ENCODE results near the gene TCF19.
"Not testable (repeated sequence)": the region's sequence is repeated elsewhere in the genome, so short reads cannot be mapped to it uniquely, and the experiment has no call there.

Gene TCF19

GRCh38 chr6:31162463-31163165 is 4.2 kb downstream of the TCF19 start:
- DNase-seq = no peak

- DNase-seq = no peak
Measured at GRCh38 chr6:31163922-31164321, 5.5 kb downstream of the TCF19 start.

- not testable (repeated sequence) for DNase-seq
Measured at GRCh38 chr6:31164475-31165063, 6.2 kb downstream of the TCF19 start.

GRCh38 chr6:31165064-31165832 is 6.9 kb downstream of the TCF19 start:
- not testable (repeated sequence) for DNase-seq

DNA sequence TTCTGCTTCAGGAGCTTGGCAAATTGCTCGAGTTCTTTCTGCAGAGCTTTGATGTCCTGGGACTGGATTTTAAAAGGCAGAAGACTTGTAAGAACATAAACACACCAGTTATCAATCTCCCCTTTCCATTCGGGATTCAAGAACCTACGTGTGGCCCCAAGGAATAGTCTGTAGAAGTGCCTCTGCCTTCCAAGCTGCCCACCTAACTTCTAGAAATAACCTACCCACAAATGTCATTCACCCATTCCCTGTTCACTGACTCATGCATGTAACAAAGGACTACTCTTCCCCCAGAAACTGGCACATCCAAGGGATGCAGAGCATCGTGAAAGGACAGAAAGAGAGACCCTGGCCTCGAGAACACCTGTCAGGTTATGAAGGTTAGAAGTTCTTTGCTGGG is 7.6 kb downstream of the TCF19 start:
- no peak for DNase-seq

DNA sequence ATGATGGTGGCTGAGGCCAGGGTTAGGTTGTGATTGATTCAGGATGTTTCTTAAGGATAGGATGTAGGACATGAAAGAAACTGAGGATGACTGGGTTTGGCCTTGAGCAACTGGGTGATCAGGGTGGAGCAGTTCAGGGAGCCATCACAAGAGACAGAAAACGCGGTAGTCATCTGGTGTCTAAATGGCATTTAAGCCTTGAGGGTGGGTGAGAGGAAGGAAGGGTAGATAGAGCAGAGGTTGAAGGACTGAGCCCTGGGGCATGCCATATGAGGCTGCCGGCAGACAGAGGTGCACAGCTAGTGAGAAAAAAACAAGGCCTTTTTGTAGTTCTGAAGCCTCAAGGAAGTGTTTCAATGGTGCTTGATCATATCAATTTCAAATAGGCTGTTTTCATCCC is 10.2 kb downstream of the TCF19 start:
- no peak for DNase-seq

DNA sequence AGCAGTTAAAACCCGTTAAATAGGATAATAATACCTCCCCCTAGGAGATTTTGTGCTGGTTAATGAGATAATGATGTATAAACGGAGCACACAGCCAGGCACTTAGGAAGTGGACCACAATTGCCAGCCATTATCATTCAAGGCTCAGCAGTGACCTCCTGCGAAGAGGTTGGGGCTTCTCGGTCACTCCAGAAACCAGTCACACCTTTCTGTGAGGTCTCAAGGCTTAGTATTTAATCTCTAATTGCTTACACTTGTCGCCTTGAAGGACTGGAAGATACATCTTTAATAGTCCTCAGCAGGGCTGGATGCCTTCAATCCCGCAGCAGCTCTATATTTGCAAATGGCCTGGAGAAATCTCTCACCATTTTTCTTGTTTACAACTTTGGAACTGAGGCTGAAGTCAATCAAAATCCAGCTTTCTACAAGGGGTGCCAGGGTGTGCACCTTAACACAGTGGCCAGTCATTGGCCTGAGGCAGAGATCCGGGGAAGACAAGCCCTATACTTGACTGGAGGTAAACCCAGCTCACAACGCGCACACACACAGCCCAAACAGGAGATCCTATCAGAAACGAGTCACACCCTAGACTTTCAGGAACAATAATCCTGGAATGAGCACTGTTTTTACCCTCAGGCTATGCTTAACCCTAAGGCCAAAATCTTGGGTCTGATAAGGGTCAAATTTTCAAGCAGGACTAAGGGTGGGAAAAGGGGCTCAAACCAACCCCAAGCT is 10.9 kb downstream of the TCF19 start:
- no peak for DNase-seq

- DNase-seq = not testable (repeated sequence)
Measured at GRCh38 chr6:31169858-31170599, 11.6 kb downstream of the TCF19 start.

DNA sequence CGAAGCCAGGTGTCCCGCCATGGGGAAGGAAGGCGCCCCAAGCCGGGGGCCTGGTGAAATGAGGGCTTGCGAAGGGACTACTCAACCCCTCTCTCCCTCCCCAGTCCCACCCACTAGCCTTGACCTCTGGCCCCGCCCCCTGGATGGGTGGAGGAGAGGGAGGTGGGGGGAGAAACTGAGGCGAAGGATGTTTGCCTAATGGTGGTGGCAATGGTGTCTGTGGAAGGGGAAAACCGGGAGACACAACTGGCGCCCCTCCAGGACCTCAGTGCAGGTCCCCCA is 12.2 kb downstream of the TCF19 start, which contains the start of gene POU5F1:
TSS of gene POU5F1 (minus strand) at position 83 of the 282 bp plus-strand sequence. CDS start at position 21, 62 bp downstream.
- DNase-seq = no peak

- DNase-seq = no peak
Measured at GRCh38 chr6:31170987-31171671, 12.7 kb downstream of the TCF19 start.

DNA sequence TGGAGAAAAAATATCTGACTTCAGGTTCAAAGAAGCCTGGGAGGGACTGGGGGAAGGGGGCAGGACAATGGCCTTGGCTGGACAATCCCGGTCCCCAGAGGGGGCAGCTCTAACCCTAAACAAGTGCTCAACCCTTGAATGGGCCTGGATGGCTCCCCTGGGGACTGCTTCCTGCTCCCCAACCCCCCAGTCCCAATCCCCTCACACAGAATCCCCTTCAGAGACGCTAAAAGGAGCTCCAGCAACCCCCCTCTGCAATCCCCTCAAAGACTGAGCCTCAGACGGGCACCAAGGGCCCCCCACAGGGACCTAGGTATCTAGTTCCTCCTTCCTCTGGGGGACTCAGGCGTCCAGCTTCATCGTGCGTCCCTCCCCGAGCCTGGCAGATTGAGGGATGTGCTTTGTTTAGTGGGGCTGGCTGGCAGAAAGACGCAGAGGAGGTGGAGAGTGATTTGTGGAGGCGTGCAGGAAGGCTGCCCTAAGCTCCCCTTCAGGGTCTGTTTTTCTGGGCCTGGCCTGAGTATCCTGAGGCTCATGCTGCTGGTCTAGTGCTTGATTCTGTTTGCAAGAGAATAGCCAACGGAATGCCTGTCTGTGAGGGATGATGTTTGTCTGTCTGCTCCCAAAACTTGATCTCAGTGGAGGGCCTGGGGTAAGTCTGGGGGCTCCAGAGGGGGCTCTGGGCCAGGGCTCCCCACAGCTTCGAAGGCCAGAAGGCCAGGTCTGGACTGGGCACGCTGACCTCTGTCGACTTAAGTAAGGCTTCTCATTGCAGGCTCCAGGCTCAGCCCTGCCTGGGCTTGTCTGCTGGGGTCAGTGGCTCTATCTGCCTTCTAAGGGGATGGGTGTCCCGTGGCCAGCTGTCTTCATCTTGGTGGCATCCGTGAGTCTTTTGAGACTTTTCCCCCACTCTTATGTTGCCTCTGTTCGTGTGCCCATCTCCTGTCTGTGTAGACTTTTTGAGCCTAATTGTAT is 13.8 kb downstream of the TCF19 start:
- no peak for DNase-seq

GRCh38 chr6:31172973-31173384 is 14.6 kb downstream of the TCF19 start:
- no peak for DNase-seq

DNA sequence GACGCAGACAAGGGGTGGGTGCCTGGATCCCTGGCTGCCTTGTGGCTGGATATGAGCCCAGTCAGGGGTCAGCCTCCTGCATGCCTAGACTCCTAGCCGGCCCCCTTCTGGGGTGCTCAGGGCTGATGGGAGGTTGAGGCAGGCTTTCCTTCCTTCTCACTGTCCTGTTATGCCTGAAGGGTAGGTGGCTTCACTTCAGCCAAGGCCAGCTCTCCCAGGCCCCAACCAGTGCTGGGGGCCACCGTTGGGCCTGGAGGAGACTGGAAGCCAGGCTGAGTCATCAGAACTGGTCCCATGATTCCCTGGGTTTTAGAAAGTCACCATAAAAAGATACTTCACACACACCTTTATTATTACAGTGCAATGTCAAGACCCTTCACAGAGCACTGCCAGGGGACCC is 15.0 kb downstream of the TCF19 start:
- DNase-seq = no peak

DNA sequence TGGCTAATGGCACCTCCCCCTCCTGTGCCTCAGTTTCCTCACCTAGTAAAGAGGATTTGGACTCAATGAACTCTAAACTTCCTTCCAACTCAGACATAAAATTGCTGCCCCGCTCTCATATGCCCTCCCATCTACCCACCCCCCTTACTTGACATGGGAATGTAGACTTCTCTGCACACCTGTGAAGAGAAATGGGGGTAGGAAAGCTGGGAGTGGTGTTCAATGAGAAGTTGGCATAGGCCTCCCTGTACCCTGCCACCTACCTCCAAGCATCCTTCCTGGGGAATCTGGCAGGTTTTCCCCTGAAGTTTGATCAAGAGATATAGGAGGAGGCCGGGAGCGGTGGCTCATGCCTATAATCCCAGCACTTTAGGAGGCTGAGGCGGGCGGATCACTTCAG is 16.0 kb downstream of the TCF19 start:
- no peak for DNase-seq

DNA sequence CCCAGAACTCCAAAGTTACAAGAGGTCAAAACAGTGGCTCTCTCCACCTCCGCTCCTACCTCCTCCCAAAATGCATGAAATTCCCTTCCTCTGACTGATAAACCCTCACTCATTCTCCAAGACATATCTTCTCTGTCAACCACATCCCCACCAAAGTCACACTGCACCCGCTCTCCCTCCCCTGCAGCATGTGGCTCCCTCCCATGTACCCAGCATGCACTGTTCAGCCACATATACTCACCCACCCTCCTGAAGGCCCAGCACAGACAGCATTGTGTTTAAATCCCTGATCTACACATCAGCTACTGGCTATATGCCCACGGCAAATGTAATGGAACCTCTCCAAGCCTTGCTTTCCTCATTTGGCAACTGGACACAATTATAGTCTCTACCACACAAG is 17.6 kb downstream of the TCF19 start:
- no peak for DNase-seq

GRCh38 chr6:31178143-31179041 is 20.0 kb downstream of the TCF19 start:
- no peak for DNase-seq

DNA sequence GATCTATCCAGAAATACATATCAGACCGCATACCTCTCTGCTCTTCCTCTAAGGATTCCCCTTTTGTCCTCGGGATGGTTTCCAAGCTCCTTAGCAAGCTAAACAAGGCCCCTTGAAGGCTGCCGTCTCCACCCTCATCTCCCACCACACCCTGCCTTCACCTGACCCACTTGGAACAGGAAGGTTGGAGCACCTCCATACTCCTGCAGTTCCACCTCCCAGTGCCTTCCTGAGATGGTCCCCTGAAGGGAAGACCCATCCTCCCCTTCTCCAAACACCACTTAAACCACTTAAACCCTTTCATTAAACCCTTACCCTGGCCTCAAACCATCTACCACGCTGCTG is 20.6 kb downstream of the TCF19 start:
- DNase-seq = no peak

DNA sequence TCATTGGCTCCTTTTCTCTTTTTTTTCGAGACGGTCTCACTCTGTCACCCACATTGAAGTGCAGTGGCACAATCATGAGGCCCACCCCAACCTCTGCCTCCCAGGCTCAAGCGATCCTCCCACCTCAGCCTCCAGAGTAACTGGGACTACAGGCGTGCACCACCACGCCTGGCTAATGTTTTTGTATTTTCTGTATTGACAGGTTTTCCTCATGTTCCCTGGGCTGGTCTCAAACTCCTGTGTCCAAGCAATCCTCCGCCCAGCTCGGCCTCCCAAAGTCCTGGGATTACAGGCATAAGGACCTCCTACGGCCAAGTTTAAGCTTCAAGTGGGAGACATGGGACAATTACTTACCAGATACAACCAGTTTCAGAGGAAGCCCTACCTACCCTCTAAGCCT is 21.5 kb downstream of the TCF19 start:
- no peak for DNase-seq

GRCh38 chr6:31180500-31180899 is 22.1 kb downstream of the TCF19 start:
- no peak for DNase-seq

- not testable (repeated sequence) for DNase-seq
Measured at GRCh38 chr6:31183287-31183686, 24.9 kb downstream of the TCF19 start.
